GM18526 (cell line): ENCODE measurements around the gene ENPP4.

ENCODE experiments used
- POLR2A ChIP-seq: IDR thresholded peaks from 3 replicates; pipeline ENCODE4 v1.6.1; 2011; ENCODE audit not compliant: insufficient read length; ENCODE audit errors: extremely low read depth

Gene ENPP4

DNA sequence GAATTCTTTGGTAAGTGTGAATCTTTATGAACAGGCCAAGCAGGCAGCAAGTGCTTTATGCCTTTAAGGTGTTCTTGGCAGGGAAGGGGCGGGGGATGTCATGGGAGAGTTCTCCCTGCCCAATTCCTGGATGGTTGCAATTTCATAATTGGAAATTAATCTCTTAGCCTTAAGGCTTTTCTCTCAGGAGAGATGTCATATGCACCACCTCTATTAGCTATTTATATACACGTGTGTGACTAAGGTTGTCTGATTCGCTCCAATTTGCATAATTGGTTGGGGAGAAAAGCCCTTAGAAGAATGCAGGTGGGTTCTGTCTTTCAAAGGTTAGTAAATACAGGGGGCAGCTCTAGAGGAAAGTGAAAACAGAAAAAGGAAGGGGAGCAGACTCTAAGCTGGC is 46.2 kb downstream of the ENPP4 start:
- TF ChIP-seq POLR2A = no peak

GRCh38 chr6:46184114-46184513 is 54.3 kb downstream of the ENPP4 start:
- no peak for TF ChIP-seq POLR2A

GRCh38 chr6:46186583-46186982 is 56.8 kb downstream of the ENPP4 start:
- TF ChIP-seq POLR2A = no peak

GRCh38 chr6:46189726-46190125 is 59.9 kb downstream of the ENPP4 start:
- TF ChIP-seq POLR2A = no peak

GRCh38 chr6:46190889-46191288 is 61.1 kb downstream of the ENPP4 start:
- TF ChIP-seq POLR2A = no peak

- no peak for TF ChIP-seq POLR2A
Observed at GRCh38 chr6:46191961-46192360, 62.2 kb downstream of the ENPP4 start.
